Liver (tissue), 3 donors: ENCODE results near the gene FAM156A.
"Not testable (repeated sequence)": the region's sequence is repeated elsewhere in the genome, so short reads cannot be mapped to it uniquely, and the experiment has no call there.

ENCODE experiments used
- CTCF ChIP-seq: fragments of 150-350 bp; IDR thresholded peaks from 2 replicates; pipeline ENCODE4 v1.5.1; 2017; ENCODE audit warnings: improper control_type of control experiment, low read depth, low read length; ENCODE audit not compliant: missing input control
- GABPA ChIP-seq, 2 donors: IDR thresholded peaks in 1 of 2; conservative IDR thresholded peaks in 1 of 2; 2 replicates each; pipeline ENCODE4 v1.6.1; 2016; ENCODE audit warnings: antibody characterized with exemption in 2 of 2, mild to moderate bottlenecking in 1 of 2, moderate library complexity in 1 of 2
- donor health status: healthy.
- donor health status: healthy.

- not testable (repeated sequence) for TF ChIP-seq CTCF; GABPA (IDR thresholded peaks at IDR 0.05 in 1 of 2, conservative IDR thresholded peaks at IDR 0.05 in 1 of 2)
Measured at GRCh38 chrX:52907900-52908299, 50.4 kb downstream of the FAM156A start.
